Iris pigment epithelial cell (primary cell): ENCODE results near the gene ZEB2.

ENCODE experiments used
- DNase-seq: peaks from one replicate; pipeline ENCODE4 v3.0.0-alpha.2; 2011; ENCODE audit warnings: low read depth

ZEB2 gene

DNA sequence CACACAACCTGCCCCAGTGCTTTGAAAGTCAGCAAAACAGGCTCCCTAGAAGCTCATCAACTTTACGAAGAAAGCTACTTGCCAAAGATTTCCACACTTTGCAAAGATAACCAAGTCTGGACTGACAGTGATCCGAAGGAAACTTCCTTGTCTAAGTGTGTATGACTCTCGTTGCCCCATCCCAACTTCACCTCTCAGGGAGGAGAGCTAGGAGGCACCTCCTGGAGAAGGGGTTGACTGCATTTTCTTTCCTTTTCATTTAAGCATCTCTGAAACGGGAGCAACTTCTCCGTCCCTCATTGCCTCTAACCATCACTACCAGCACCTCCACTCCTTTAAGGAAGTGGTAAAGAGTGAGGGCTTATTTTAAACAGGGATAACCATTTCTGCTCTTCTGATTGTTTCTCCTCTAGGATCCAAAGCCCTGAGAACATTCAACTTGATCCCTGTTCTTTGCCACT is 7.0 kb downstream of the ZEB2 start:
- no peak for DNase-seq

DNA sequence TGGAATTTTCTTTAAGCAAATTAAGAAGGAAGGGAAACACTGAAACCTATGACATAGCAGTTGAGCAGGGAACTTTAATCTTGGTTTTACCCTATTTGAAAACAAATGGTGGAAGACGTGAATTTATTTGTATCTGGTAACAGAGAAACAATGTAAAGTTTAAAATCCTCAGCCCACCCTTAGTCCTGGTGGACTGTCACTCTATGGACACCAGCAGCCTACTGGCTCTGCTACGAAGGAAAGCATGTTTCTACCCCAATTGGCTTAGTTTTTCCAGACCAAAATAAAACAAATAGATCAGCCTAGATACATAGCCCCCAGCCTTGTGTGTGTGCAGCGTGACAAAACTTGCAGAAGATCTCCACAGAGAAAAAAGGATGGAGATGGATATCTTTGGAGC is 7.4 kb downstream of the ZEB2 start:
- DNase-seq = no peak

DNA sequence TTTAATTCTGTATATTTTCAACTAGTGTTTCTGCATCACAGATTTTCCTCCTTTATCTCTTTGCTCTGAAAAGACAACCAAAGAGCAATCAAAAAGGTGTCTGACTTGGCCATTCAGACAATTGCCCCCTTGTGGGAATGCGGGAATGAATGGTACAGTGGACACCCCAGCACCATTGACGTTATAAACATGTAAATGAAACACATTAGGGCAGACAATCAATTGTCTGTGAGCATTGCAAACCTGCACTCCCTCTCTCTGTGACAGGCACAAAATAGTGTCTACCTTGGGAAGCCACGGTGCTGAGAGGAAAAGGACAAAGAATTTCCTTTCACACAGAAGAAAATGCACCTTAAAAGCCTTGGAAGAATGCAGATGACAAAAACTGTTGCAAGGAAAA is 8.0 kb downstream of the ZEB2 start:
- no peak for DNase-seq

DNA sequence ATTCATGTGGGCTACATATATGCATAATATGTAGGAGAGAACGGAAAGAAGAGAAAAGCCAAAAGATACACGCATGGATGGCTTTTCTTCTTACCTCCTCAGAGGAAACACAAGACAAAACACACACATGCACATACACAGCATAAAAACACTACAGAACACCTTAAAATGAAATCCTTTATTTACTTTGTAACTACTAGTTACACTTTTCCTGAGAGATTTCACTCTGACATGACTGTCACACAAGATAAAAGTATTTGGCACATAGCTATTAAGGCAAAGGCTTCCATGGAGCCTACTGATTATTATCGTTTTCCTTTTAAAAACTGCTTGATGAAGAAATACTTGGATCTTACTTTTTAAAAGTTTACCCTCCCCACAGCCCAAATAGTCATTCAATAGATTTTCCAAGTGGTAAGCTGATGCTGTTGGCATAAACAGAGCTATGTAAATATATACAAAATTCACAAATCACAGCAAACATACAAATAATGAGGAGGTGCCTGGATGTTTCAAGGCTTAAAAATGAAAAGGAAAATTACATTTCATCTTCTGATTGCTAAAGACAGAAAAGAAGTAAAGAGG is 8.6 kb downstream of the ZEB2 start:
- no peak for DNase-seq

DNA sequence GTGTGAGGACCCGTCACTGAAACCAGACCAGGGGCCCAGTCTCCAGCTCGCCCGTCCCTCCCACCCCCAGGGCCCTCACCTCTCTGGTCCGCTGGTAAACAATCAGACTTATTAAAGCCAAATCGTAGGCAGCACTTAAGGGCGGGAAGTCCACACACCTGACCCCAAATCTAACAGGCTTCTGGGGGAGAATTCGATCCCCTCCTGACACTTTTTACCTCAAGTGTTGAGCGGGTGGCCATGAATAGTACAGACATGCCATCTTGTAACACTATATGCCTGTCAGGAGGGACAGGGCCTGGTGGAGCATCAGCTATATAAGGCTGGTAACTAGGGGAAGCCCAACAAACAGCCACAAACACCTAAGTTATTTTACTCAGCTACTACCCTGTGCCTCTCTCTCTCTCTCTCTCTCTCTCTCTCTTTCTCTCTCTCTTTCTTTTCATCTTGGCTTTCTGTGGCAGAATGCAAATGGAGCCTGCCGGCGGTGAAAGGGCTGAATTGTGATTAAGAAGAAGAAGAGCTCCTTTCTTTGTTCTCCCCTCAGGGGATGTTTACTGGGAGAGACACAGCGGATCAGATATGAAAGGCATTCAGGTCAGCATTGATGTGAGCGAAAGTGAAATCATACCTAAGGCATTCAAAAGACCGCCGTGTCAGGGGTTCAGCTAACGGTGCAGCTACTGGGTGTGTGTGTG is 9.5 kb downstream of the ZEB2 start:
- DNase-seq = peak; percentile 96

DNA sequence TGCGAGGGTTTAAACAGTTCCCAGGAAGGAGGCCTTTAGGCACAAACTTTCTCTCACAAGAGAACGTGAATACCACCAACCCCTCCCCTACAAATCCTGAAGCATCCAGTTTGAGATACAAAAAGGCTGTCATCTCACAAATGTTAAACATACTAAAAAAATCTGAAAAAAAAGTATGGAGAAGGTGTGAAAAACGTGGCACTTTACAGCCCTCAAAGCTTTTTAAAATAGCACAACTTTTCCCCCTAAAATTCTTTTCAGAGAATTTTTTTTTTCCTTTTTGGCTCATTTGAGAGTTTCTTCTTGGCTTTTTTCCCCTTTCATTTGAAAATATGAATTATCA is 10.1 kb downstream of the ZEB2 start:
- no peak for DNase-seq

DNA sequence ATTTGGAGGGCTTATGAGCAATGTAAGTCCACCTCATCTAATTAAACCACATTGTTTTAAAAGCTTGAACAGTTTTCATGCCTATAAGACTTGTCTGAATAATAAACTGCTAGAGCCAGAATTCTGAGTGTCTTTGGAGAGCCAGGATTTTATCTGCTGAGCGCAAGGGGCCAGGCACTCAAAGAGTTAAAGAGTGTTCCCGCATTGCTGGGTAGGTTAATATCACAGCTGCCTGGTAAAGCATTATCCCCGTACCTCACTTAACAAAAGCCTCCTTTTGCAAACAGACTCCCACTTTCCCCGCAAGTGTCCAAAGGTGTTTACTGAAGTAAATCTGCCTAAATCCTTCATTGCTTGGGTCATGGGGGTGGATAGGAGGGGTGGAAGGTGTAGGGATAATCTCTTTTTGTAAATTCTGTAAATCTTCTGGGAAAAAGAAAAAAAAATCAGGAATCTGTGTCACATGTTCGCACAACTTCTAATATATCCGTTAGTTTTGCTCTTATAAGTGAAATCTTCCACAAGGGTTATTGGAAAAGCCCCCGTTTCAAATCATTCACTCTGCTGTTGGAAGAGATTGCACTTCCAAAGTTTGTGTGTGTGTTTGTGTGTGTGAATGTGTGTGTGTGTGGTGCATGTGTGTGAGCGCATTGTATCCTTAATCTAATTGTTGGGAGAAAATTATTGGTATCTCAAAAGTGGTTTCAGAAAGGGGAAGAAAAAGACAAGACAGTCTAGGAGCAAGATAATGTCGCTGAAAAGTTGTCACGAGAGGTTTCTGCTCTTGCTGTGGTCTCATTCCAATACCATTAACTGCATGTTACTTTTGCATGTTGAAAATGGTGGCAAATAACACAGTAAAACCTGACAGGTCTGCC is 10.7 kb downstream of the ZEB2 start:
- DNase-seq = no peak

DNA sequence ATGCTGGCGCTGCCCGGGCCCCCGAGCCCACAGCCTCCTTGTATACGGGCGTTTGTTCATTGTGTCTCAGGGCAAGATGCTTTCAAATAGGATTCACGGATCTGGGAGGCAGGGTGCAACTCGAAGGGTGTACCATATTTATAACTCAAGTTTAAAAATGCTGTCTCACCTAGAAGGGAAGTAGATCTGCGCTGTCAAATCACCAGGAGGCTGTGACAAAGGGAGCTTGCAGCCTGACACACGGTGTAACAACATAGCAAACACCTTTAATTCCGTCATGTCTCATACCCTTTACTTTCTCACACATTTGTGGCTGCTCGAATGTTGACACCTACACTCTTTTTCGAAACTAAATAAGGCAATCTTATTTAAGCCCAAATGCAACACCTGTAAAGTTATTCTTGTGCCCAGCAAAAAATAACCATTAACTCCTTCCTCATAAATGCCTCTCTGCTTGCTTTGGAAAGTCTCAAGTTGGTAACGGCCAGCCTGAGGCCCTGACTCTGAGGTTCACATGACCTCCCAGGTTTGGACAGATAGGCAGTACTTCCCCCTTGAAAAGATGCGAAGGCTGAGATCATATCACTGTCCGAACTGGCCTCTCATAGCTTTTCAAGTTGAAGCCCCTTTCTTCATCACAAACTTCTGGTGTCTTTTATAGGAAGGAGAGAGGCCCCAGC is 11.6 kb downstream of the ZEB2 start:
- DNase-seq = no peak

DNA sequence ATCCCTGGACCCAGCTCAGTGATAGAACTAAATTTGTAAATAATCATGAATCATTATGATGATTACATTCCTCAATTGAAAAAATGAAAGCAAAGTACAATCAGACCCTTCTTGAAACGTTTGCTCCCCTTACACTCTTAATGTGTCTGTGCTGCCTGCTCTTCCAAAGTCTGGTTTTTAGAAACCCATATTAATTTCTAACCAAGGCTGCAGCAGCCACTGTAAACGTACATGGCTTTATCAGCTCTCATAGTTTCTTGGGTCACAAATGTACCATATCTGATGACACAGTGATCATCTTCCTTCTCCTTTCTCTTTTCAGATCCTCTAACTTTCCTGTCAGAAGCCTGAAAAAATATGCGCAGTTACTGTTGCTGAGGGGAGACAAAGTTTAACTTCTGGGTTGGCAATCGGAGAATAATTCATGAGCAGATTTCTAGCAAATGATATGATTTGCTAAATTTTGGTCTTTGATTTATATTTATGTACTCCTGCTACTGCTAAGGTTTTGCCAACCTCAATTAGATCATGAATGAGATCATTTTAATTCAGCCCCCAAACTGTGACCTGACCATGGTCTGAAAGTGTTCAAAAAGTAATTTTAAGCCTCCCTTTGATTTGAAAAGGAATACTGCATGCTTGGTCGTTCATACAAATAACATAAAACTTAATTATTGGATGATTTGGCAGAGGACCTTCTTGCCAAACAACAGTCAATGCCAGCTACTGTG is 12.3 kb downstream of the ZEB2 start:
- no peak for DNase-seq

DNA sequence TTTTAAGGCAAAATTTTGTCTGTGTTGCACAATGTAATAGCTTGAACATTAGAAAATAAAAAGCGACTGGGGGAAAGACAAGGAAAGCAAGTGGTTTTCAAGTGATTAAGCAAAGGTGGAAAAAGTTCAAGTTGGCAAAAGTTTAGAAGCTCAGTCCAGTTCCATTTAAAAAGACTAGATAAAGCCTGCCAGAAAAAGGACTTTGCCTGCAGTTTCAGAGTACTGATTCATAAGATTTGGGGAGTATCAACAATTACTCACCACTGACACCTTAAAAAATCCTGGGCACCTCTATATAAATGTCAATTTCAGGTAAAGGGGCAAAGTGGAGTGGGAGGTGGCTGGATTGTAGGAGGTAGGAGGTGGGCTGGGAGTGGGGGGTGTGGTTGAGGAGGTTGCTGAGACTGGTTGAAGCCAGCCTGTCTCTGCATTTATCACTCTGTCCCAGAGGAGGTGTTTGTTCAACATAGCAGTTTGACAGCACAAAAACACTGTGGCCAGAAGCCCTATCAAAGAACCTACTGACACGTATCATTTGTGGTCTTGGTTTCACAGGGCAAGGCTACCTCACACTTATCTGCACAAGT is 14.6 kb downstream of the ZEB2 start:
- DNase-seq = peak; percentile 67

DNA sequence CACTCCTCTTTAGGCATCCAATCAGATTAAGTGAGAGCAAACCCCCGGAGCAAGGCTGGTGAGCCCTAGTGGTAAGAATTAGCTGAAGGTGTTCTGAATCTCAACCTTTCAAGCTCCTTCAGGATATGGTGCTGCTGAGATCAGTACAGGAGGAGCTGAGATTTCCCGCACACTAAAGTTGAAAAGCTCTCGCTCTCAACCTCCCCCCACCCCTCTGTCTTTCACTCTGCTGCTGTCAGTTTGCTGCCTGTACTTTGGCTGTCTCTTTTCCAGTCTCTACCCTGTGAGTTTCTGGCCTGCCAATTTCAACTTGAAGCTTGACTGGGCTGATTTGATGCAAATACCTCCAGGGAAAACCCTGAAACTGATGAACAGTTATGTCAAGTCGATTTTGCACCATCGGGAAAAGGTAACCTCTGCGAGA is 15.7 kb downstream of the ZEB2 start:
- no peak for DNase-seq

DNA sequence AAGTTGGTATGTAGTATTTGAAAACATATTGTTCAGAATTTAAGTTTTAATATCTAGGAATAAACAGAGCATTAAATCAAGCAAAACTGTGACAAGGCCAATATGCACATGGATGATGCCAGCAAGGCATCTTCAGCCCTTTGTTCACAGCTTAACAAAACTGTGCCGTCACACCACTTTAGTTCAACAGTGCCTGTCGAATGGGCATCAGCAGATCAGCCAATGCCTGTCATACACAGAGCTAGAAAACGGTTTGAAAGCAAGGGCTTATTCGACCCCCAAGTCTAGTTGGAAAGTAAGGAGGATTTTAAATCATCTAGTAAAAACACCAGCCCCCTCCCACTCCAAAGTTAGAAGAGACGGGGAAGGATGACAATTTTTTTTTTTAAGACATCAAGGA is 16.7 kb downstream of the ZEB2 start:
- DNase-seq = no peak

DNA sequence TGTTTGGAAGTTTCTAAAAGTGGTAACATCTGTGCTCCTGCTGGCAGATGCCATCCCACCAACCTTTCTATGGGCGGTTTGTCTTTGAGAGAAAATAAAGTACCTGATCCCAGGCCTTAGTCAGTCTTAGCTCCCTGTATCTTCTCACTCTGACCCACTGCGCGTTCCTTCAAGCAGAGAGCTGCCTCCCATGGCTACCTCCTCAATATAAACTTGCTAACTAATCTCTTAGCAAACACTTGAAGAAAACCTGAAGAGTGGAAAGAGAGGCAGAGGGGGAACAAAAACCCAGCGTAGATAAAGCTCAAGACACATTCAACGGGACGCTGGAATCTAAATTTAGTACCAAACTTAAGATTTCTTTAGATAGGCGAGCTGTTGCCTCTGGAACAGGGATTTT is 17.6 kb downstream of the ZEB2 start:
- DNase-seq = no peak

DNA sequence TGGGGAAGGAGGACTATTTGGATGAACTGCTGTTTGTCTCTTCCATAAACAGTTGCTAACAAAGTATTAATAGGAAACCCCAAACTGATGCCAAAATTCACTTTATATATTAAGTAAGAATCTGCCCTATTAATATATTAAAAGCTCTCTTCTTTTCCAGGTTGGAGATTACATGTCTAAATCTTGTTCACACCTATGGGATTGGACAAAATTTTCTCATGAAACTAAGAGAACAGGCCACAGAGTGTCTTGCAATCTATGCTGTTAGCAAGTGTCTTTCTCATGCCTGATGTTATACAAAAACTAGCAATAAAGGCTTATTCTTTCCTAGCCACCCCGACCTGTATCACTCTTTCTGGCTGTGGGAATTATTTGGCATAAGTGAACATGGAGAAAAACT is 18.3 kb downstream of the ZEB2 start:
- no peak for DNase-seq

DNA sequence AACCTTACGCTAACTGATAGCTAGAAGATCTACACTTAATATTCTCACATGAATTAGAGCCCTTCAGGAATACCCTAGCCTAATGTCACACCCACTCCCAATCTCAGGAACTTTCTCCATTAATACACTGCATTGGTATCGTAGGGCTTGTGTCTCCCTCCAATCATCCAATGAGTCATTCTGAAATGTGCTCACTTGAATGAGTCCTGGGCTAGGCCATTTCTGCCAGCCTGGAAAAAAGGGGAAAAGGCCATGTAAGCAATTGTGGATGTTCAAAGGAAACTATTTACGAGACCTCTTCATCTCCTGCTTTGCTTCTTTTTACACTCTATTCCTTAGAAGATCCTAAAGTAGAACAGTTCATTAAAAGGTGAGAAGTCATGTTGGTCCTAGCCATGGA is 18.8 kb downstream of the ZEB2 start:
- DNase-seq = no peak

DNA sequence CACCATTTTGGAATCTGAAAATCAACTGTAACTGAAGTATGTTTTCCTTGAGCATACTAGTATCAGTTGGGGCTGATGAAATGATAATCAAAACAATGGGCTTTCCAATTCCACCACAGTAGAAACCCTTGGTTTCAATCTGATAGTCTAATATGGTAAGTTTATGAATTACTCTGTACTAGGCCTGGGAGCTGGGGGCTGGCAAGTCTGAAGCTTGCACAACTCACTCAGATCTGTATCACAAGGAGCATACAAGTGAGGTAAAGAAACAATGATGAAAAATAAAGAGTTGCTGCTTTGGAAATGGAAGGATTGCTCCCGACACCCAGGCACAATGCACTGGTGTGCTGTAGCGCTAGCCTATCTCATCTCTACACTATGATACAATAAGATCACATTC is 19.4 kb downstream of the ZEB2 start:
- DNase-seq = no peak

DNA sequence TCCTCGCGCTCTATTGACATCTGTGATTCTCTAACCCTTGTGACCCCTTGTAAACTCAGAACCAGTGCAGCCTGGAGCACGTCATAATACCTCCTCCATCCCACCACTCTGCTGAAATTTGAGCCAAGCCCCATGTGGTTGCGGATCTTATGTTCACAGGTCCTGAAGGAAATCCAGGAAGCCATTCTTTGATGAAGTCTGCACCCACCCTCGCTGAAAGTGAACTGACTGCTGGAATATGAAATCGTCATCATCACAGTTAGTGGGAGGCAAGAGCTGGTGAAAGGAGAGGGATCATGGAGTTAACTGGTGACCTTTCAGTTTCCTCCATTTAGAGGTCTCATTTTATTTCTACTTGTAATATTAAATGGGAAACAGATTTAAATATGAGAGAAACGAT is 21.6 kb downstream of the ZEB2 start:
- no peak for DNase-seq

DNA sequence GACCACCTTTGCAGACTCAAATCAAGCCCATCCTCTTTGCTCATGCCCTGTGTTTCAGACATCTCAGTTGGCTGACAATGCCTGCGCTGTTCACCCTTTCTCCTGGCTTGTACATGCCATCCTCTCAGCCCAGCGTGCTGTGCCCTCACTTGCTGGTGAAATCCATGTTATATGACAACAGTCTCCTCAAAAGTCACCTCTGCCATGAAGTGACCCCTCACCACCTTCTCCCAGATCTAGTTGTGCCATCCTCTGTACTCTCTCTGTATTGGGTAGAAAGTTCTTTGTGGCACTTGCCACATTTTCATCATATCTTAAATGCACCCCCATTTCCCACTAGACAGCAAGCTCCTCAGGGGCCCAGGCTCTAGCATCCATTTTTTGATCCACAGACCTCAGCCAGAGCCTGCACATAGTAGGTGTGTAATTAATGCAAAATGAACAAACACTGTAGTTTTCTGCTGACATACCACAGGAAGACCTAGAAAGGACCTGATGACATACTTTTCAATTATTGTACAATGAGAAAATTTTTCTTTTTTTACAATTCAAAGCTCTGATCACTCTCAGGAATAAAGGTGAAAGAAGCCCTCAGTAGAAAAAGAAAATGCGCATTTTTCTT is 22.8 kb downstream of the ZEB2 start:
- DNase-seq = no peak

DNA sequence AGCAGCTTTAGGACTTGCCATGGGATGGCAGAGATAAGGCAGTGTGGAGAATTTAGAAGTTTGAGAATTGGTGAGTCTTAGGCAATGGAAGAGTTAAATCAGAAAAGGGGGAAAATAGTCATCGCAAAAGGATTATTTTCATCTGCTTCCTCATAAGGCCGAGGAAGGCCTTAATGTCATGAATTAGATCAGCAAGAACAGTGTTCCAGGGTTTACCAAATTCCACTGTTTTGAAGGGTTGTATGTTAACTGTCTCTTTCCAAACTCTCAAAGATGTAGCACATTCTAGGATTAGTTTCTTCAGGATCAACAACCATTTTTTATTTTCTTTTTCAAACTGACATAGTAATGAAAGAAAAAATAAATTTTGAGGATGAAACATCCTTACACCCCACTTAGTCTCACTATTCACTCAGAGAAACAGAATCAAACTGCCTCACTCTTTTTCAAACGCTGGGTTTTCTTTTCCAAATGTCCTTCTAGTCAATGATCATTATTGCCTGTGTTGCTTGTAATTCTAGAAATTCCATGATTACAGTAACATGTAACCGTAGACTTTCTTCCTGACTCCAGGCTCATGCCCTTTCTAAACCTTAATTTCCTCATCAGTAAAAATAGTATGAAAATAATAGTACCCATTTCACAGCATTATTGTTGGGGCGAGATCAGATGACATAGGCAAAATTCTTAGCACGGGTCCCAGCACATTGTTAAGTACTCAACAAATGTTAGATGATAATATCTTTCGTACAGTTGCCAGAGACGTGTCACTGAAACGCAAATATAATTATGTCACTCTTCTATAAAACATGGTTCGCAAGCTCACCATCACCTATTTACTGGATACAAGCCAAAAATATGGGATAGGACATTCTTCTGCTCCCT is 23.6 kb downstream of the ZEB2 start:
- DNase-seq = no peak
